EL (cell line): Measurements from ENCODE around the gene TEKTIP1.
"Not testable (repeated sequence)": the region's sequence is repeated elsewhere in the genome, so short reads cannot be mapped to it uniquely, and the experiment has no call there.

Experiments used
- DNase-seq: peaks from one replicate; pipeline ENCODE4 v3.0.0-alpha.2; 2016

The TEKTIP1 gene

DNA sequence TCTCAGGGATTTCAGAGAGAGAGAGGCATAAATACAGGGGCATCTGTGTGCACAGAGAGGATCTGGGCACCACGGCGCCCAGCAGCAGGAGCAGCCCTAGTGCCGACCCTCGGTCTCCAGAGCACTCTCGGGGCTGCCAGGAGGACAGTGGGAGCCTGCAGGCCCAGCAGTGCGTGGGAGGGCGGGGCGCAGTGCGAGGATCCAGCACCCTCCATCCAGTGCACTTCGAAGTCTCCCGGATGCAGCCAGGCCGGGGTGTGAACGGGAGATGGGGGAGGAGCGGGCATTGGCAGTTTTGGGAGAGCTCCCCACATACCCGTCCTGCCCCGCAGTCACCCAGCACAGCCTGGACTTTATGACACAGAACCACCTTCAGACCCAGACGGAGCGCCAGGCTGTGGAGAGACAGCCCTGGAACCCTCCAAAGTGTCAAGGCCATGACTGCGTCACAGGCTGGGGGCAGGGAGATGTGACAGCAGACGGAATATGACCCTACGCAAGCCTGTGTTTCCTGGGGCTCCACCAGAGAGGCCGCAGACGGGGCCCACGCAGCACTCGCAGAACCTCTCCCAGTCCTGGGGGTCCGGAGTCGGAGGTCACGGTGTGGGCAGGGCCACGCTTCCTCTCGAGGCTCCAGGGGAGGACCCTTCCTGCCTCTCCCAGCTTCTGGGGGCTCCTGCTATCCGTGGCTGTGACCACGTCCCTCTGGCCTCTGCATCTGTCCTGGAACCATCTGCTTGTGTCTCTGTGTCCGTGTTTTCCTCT is 14.7 kb upstream of the TEKTIP1 start:
- DNase-seq, result no peak

DNA sequence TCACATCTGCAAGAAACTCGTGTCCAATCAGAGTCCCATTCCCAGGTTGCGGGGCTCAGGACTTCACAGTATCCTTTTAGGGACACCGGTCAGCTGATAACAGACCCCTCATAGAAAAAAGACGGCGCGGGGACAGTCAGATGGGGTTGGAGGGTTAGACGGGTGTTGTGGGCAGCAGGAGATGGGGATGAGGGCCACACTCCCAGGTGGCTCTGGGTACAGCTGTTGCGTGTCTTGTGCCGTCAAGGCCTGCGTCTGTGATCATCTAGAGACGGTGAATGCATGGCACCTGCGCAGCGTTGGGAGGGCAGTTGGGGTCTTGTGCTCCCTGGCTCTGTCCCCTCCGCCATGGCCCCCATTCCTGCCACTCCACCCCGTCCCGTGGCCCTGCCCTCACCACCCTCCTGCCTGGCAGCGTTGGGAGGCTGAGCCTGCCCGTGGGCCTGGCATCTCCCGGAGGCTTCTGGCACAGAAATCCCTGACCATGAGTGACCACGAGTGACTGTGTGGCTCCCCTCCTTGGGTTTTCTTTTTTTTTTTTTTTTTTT is 14.0 kb upstream of the TEKTIP1 start:
- DNase-seq, result no peak

DNA sequence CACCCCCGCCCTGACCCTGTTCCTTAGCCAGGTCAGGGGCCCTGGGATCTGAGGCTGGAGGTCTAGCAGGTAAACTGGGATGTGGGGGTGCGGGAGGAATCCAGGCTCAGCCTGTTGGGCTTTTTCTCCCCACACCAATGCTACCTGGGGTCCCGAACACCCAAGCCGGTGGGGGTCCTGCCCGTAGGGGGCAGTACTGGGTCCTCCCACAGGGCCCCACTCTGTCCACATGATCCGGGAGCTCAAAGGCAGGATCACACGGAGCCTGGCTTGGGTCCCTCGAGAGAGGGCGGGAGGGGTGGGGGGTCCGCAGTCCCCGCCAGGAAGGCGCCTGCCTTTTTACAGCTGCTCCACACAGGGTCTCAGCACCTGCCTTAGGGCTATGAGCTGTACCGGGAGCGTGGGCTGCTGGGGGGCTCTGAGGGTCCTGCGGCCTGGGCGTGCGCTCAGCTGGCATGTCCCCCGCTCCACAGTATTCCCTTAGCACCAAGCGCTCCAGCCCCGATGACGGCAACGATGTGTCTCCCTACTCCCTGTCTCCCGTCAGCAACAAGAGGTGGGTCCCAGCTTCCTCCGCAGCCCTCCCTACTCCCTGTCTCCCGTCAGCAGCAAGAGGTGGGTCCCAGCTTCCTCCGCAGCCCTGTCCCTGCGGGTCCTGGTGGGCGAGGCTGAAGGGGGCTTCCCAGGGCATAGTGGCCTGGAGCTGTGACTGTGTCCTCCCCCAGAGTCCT is 12.3 kb upstream of the TEKTIP1 start:
- no peak for DNase-seq

DNA sequence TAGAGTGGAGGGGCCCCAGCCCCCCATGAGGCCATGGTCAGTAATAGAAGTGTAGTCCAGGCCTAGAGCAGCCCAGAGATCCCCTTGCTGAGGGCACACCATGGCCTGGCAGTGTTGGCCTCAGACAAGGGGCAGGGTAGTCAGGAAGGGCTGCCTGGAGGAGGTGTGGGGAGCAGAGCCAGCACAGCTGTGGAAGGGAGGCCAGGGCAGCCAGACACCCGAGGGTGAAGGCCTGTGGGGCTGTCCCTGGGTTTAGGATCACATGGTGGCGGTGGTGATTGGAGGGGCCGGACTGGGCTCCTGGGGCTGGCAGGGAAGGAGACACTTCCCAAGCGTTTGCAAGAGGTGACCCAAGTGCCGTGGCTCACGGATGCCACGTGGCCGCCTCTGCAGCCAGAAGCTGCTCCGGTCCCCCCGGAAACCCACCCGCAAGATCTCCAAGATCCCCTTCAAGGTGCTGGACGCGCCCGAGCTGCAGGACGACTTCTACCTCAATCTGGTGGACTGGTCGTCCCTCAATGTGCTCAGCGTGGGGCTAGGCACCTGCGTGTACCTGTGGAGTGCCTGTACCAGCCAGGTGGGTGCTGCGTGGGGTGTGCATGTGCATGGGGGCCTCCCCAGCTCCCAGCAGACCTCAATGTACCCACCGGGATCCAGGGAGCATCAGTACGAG is 11.6 kb upstream of the TEKTIP1 start:
- no peak for DNase-seq

DNA sequence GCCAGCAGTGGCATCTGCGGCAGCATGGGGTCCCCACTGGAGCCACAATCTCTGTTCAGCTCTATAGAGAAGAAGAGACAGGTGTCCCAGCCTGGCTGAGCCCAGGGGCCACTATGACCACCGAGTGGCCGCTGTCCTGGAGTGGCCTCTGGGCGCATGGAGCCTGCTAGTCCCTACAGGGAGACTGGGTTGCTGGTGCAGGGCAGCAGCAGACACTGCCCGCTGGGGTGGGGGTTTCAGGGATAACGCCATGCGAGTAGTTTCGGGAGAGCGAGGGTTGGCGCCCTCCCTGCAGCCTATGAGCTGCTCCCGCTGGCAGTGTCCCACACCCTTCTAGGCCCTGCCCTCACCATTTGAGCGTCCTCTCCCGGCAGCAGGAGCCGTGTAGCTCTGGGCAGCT is 10.9 kb upstream of the TEKTIP1 start:
- no peak for DNase-seq

DNA sequence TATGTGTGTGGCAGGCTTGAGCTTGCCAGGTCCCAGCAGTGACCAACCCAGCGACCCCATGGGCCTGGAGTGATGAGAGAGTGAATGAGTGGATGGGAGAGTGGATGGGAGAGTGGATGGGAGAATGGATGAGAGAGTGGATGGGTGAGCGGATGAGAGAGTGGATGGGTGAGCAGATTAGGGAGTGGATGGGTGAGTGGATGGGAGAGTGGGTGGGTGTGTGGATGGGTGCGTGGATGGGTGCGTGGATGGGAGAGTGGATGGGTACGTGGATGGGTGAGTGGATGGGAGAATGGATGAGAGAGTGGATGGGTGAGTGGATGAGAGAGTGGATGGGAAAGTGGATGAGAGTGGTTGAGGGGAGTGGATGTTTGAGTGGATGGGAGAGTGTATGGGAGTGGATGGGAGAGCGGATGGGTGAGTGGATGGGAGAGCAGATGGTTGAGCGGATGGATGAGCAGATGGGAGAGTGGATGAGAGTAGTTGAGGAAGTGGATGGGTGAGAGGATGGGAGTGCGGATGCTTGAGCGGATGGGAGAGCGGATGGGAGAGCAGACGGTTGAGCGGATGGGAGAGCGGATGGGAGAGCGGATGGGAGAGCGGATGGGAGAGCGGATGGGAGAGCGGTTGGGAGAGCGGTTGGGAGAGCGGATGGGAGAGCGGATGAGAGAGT is 10.3 kb upstream of the TEKTIP1 start:
- DNase-seq, result no peak

DNA sequence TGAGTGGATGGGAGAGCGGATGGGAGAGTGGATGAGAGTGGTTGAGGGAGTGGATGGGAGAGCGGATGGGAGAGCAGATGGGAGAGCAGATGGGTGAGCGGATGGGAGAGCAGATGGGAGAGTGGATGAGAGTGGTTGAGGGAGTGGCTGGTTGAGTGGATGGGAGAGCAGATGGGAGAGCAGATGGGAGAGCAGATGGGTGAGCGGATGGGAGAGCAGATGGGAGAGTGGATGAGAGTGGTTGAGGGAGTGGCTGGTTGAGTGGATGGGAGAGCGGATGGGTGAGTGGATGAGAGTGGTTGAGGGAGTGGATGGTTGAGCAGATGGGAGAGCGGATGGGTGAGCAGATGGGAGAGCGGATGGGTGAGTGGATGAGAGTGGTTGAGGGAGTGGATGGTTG is 9.7 kb upstream of the TEKTIP1 start:
- DNase-seq, result not testable (repeated sequence)

DNA sequence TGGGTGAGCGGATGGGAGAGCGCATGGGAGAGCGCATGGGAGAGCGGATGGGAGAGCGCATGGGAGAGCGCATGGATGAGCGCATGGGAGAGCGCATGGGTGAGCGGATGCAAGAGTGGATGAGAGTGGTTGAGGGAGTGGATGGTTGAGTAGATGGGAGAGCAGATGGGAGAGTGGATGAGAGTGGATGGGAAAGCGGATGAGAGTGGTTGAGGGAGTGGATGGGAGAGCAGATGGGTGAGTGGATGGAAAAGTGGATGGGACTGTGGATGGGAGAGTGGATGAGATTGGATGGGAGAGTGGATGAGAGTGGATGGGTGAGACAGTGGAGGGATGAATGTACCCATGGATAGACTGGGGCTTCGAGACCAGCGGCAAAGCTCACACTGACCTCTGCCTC is 8.6 kb upstream of the TEKTIP1 start:
- no peak for DNase-seq

DNA sequence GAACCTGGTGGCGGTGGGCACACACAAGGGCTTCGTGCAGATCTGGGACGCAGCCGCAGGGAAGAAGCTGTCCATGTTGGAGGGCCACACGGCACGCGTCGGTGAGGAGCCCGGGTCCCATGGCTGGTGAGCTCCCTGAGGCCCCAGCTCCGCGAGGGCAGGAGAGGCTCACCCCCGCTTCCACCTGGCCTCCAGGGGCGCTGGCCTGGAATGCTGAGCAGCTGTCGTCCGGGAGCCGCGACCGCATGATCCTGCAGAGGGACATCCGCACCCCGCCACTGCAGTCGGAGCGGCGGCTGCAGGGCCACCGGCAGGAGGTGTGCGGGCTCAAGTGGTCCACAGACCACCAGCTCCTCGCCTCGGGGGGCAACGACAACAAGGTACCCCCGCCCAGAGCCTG is 7.3 kb upstream of the TEKTIP1 start:
- no peak for DNase-seq

DNA sequence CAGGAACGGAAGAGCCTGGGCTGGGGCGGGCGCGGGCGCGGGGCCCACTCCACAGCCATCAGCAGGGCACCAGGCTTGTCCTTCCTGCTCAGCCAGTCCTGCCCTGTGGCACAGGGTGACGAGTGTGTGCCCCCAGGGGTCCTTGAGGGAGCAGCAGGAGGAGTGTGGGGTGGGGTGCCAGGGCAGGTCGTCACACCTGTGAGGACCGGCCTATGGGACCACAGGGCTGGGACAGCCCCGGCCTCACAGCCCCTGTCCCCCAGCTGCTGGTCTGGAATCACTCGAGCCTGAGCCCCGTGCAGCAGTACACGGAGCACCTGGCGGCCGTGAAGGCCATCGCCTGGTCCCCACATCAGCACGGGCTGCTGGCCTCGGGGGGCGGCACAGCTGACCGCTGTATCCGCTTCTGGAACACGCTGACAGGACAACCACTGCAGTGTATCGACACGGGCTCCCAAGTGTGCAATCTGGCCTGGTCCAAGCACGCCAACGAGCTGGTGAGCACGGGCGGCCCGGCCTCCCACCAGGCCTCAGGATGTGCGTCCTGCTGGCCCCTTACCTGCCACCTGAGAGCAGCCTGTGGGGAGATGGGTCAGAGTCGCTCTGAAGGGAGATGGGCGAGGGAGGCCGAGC is 6.7 kb upstream of the TEKTIP1 start:
- no peak for DNase-seq

DNA sequence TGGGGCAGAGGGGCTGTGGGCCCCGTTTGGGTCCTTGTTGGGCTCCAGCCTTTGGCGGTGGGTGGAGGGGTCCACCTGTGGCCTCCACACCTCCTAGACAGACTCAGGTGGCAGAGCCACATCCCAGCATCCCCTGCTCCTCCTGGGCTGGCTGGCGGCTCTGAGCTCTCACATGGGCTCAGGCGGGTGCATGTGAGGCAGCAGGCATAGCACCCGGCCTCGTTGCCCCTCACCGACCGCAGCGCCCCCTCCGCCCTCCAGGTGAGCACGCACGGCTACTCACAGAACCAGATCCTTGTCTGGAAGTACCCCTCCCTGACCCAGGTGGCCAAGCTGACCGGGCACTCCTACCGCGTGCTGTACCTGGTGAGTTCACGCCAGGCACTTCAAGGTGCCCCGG is 5.9 kb upstream of the TEKTIP1 start:
- no peak for DNase-seq

DNA sequence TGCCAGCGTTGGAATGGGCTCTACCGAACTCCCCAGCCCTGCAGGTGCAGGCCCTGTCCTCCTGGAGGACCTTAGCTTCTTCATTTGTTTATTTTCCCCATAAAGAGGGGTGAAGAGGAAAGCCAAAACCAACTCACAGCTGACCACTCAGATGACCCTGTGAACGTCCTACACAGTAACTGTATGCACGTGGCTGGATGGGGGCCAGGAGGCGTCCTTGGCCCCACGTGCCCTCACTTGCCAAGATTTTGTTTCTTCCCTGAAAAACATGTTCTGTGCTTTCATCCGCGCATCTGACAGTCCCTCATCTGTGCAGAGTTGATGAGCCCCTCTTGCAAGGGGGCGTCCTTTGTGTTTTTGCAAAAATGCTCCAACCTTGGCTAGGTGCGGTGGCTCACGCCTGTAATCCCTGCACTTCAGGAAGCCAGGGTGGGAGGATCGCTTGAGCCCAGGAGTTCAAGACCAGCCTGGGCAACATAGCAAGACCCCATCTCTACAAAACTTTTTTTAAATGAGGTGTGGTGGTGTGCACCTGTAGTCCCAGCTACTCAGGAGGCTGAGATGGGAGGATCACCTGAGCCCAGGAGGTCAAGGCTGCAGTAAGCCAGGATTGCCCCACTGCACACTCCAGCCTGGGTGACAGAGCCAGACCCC is 5.3 kb upstream of the TEKTIP1 start:
- no peak for DNase-seq

DNA sequence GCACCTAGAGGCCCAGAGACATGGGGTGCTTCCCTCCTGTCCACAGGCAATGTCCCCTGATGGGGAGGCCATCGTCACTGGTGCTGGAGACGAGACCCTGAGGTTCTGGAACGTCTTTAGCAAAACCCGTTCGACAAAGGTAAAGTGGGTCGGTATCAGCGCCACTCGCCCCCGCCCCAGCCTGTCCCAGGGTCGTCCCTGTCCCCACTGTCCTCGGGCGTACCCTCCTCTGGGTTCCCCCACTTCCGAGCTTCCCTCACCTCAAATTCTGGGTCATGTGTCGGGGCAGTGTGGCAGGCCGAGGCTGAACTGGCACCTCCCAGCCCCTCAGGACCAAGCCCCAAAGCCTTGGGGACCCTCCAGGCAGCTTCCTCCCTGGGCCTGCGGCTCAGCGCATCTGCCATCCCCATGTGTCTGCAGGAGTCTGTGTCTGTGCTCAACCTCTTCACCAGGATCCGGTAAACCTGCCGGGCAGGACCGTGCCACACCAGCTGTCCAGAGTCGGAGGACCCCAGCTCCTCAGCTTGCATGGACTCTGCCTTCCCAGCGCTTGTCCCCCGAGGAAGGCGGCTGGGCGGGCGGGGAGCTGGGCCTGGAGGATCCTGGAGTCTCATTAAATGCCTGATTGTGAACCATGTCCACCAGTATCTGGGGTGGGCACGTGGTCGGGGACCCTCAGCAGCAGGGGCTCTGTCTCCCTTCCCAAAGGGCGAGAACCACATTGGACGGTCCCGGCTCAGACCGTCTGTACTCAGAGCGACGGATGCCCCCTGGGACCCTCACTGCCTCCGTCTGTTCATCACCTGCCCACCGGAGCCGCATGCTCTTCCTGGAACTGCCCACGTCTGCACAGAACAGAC is 4.4 kb upstream of the TEKTIP1 start:
- no peak for DNase-seq

DNA sequence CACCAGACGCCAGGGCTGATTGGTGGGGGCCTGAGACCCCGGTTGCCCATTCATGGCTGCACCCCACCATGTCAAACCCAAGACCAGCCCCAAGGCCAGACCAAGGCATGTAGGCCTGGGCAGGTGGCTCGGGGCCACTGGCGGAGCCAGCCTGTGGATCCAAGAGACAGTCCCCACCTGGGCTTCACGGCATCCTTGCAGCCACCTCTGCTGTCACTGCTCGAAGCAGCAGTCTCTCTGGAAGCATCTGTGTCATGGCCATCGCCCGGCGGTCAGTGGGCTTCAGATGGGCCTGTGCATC is 3.8 kb upstream of the TEKTIP1 start:
- DNase-seq, result no peak

DNA sequence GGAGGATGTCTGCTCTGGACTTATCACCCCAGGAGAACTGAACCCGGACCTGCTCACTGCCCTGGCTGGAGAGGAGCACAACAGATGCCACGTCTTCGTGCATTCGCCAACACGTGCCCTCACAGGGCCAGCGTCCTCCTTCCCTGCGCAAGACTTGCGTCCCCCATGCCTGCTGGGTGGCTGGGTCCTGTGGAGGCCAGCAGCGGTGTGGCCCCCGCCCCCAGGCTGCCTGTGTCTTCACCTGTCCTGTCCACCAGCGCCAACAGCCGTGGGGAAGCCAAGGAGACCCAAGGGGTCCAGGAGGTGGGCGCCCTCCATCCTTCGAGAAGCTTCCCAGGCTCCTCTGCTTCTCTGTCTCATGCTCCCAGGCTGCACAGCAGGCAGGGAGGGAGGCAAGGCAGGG is 3.4 kb upstream of the TEKTIP1 start:
- DNase-seq, result no peak

DNA sequence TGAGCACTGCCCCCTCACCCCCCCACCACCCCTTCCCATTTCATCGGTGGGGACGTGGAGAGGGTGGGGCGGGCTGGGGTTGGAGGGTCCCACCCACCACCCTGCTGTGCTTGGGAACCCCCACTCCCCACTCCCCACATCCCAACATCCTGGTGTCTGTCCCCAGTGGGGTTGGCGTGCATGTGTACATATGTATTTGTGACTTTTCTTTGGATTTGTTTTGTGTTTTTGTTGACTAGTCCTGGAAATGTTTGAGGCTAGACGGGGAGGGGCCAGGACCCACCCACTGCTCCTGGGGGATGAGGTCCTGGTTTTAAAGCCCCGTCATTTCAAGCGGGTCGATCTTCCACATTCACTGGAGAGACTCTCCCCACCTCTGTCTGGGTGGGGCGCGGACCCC is 3.0 kb upstream of the TEKTIP1 start:
- no peak for DNase-seq

DNA sequence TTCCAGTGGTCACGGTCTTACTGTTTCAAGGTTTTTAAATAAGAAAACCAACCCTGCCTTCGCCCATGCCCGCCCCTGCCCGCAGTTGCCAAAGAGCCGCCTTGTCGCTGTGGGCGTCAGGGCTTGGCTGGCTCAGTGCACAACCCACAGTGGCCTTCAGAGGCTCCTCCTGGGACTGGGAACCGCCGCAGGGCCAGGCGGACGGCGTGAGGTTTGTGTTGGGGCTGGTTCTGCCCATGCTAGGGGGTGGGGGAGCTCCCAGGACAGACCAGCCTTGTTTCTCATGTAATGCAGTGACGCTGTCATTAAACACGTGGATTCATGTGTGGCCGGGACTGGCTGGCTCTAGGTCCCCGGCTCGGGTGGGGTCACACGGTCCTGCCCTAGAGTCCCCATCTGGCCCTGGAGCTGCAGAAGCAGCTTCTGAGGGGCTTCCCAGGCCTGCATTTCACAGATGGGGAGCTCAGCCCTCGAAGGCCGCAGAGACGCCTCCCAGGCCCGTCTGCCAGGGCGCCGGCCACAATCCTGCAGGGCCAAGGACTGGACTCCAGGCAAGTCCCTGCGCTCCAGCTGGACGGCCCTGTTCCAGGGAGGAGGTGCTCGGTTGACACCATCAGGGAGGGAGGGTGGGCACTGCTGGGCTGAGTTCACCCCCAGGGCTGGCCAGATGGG is 2.4 kb upstream of the TEKTIP1 start:
- DNase-seq, result no peak

DNA sequence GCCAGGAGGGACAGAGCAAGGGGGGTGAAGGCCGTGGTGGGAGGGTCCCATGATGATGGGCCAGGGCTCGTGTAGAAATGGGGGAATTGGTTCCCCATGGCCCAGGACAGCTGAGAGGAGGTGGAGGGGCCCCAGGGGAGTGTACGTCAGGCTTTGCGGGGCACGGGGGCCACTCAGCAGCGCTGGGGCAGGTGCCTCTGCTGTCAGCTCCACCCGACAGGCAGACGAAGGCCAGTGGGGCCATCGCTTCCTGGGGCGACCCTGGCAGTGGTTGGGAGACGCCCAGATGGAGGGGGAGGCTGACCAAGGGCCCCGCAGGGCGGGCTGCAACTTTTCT is 1.9 kb upstream of the TEKTIP1 start:
- DNase-seq, result no peak

DNA sequence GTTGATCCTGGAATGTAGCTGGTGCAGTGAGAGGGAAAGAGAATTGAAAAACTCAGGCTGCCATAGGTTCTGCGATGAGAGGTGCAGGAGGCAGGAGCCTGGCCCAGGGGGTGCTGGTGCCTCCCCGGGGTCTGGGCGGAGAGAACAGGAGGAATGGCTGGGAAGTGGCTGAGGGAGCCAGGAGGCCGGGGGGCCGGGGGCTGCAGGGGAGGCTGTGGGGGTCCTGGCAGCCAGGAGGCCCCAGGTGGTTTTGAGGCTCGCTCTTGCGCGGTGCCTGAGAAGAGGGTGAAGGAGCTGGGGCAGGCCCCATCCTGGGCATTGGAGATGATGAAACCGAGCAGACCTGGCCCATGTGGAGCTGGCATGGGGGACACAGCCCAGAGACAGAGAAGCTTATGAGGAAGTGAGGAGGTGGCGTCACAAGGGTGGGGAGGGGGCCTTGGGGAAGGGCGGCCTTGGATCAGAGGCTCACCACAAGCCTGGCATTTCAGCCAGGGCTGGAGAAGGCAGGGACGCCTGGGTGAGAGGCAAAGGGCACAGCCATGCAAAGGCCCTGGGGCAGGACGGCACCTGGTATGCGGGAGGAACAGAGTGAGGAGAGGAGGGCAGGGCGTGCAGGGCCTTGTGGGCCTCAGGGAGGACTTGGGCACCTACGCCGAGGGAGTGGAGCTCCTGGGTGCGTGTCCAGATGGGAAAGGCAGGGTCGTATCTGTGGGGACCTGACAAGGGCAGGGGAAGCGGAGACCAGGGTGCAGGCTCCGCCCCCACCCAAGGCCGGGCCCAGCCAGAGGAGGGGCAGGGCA is 1.3 kb upstream of the TEKTIP1 start:
- no peak for DNase-seq
